GM23338 (cell line): ENCODE measurements around the gene CDYL. TPM values are rescaled to one million over a fixed set of nuclear protein-coding genes. Genes with fewer than 3 reads are reported as not detected.
A peak's percentile ranks its signal among the peaks of the same experiment; 100 is the strongest.

ENCODE experiments used
- ATAC-seq: fragments of 200-7000 bp; cut with Tn5 transposase; 3 replicates; pipeline ENCODE4 v1.9.1; 2020
- DNase-seq: peaks from one replicate; pipeline ENCODE4 v3.0.0-alpha.2; 2015; ENCODE audit warnings: low spot score
- H2AFZ ChIP-seq: fragments of 200-600 bp; sonication (generic); 2 replicates; pipeline ENCODE4 v1.8.0; 2016; ENCODE audit warnings: antibody characterized with exemption, mild to moderate bottlenecking, moderate library complexity
- H3F3A ChIP-seq: fragments of 200-600 bp; sonication (generic); replicated peaks from 2 replicates; pipeline ENCODE4 v1.8.0; 2017; ENCODE audit warnings: antibody characterized with exemption, mixed run types, low read depth
- H3K27ac ChIP-seq: fragments of 200-600 bp; sonication (generic); 2 replicates; pipeline ENCODE4 v1.6.1; 2016; ENCODE audit warnings: low read depth
- H3K27me3 ChIP-seq: fragments of 200-600 bp; sonication (generic); 2 replicates; pipeline ENCODE4 v1.8.0; 2016; ENCODE audit warnings: mild to moderate bottlenecking, mixed run types, moderate library complexity; ENCODE audit not compliant: insufficient read depth
- H3K36me3 ChIP-seq: fragments of 200-600 bp; sonication (generic); 2 replicates; pipeline ENCODE4 v1.8.0; 2016; ENCODE audit warnings: mild to moderate bottlenecking; ENCODE audit not compliant: insufficient read depth
- H3K4me1 ChIP-seq: fragments of 200-600 bp; sonication (generic); 2 replicates; pipeline ENCODE4 v1.8.0; 2016; ENCODE audit warnings: mild to moderate bottlenecking, moderate library complexity; ENCODE audit not compliant: insufficient read depth
- H3K4me2 ChIP-seq: fragments of 200-600 bp; sonication (generic); 2 replicates; pipeline ENCODE4 v1.7.1; 2017; ENCODE audit warnings: mixed run types
- H3K4me3 ChIP-seq: fragments of 200-600 bp; sonication (generic); 2 replicates; pipeline ENCODE4 v1.6.1; 2016; ENCODE audit warnings: mixed run types
- H3K79me2 ChIP-seq: fragments of 200-600 bp; sonication (generic); replicated peaks from 2 replicates; pipeline ENCODE4 v1.8.0; 2017; ENCODE audit warnings: mild to moderate bottlenecking; ENCODE audit not compliant: insufficient read depth
- H3K9me2 ChIP-seq: fragments of 200-600 bp; sonication (generic); 2 replicates; pipeline ENCODE4 v1.8.0; 2017; ENCODE audit not compliant: insufficient read depth
- H4K20me1 ChIP-seq: fragments of 200-600 bp; sonication (generic); replicated peaks from 2 replicates; pipeline ENCODE4 v1.8.0; 2017; ENCODE audit warnings: mild to moderate bottlenecking; ENCODE audit not compliant: insufficient read depth
- H3K27ac Mint-ChIP-seq: 2 replicates; pipeline ENCODE4 v1.8.0; 2020; ENCODE audit warnings: inconsistent platforms, mild to moderate bottlenecking, moderate library complexity, mixed read lengths
- H3K27me3 Mint-ChIP-seq: 3 replicates; pipeline ENCODE4 v1.8.0; 2022; ENCODE audit warnings: low read depth, mild to moderate bottlenecking, moderate library complexity, mixed read lengths, inconsistent platforms; ENCODE audit not compliant: insufficient read depth, poor library complexity
- H3K36me3 Mint-ChIP-seq: 3 replicates; pipeline ENCODE4 v1.8.0; 2021; ENCODE audit warnings: low read depth, mild to moderate bottlenecking, inconsistent platforms, moderate library complexity, mixed read lengths
- H3K4me1 Mint-ChIP-seq: 3 replicates; pipeline ENCODE4 v1.8.0; 2020; ENCODE audit warnings: mild to moderate bottlenecking, inconsistent platforms, mixed read lengths
- H3K4me3 Mint-ChIP-seq: 3 replicates; pipeline ENCODE4 v1.8.0; 2021; ENCODE audit warnings: moderate library complexity, mild to moderate bottlenecking, inconsistent platforms, mixed read lengths
- H3K9me3 Mint-ChIP-seq: 3 replicates; pipeline ENCODE4 v1.8.0; 2020; ENCODE audit warnings: moderate library complexity, mild to moderate bottlenecking, inconsistent platforms, mixed read lengths
- CREB1 ChIP-seq: fragments of 250-450 bp; sonication (Bioruptor Pico); IDR thresholded peaks from 2 replicates; pipeline ENCODE4 v1.5.0; 2020; ENCODE audit warnings: low read depth, mild to moderate bottlenecking, moderate library complexity
- CTCF ChIP-seq, 2 experiments: fragments of 200-600 bp in 1 of 2; sonication (generic) in 1 of 2; conservative IDR thresholded peaks; 2 replicates each; pipeline versions ENCODE4 v1.5.1 to v1.6.1; 2016 to 2017; ENCODE audit warnings: antibody characterized with exemption in 2 of 2, low read depth in 2 of 2, mild to moderate bottlenecking in 2 of 2, moderate library complexity in 1 of 2
- POLR2AphosphoS5 ChIP-seq: IDR thresholded peaks from 2 replicates; pipeline ENCODE4 v1.6.1; 2016; ENCODE audit warnings: antibody characterized with exemption, low read depth
- REST ChIP-seq: IDR thresholded peaks from one replicate; pipeline ENCODE4 v1.6.1; 2018; ENCODE audit warnings: antibody characterized with exemption; ENCODE audit not compliant: unreplicated experiment
- ZNF114 ChIP-seq: fragments of 250-450 bp; sonication (Bioruptor Pico); IDR thresholded peaks from 2 replicates; pipeline ENCODE4 v1.5.0; 2020; ENCODE audit warnings: mild to moderate bottlenecking, moderate library complexity
- polyA plus RNA-seq: library from polyadenylated mRNA; unstranded; fragments of >200 nt; fragmentation: Nextera tagmentation; extraction: Ambion mirVana; gene quantifications from 2 replicates; pipeline ENCODE4 v1.2.1, GENCODE V29; 2016
- total RNA-seq: library from RNA; depleted of rRNA; stranded (reverse); fragments of >200 nt; shearing (Covaris generic); gene quantifications from 2 replicates; pipeline ENCODE4 v1.2.3, GENCODE V29; 2014

Gene CDYL
- total and polyA plus RNA-seq, 2 experiments from 2014 or later, result 67.2 to 128 TPM

DNA sequence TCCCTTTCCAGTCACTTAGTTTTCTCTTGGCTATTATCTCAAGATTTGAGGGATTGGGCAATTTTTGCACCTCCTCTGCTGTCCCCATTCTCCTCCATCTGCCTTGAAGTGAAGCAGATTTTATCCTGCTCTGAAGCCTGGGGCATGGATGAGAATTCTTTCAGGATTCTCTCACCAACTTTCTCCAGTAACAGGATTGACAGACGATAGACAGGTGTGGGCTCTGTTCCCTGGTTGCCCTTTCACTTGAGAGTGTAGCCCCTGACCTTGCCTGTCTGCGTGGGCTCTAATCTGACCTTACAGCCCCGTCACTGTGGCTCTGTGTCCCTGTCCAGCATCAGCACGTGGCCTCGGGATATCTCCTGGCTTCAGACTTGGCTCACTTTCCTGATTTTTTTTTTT lies 27.1 kb downstream of the CDYL start:
- H3K36me3 ChIP-seq, result no peaks in the 10 kb centered on the region
- H3K9me2 ChIP-seq, result no peaks in the 10 kb centered on the region
- peaks cover 97% of the 10 kb centered on the region for H4K20me1 ChIP-seq
- DNase-seq, result no peak
- peaks cover 6% of the 10 kb centered on the region for H3K27me3 Mint-ChIP-seq
- no peaks in the 10 kb centered on the region for H3K27me3 ChIP-seq
- peak; percentile 10 for ATAC-seq
- H3K27ac ChIP-seq, result no peak overlapping the region
- H3K4me1 Mint-ChIP-seq, result peaks cover 73% of the 10 kb centered on the region
- TF ChIP-seq ZNF114, result no peak
- TF ChIP-seq REST, result peak; percentile 31
- no peak for TF ChIP-seq POLR2AphosphoS5
- peaks cover 100% of the 10 kb centered on the region for H3K79me2 ChIP-seq
- peaks cover 42% of the 10 kb centered on the region for H3K4me1 ChIP-seq
- peaks cover 15% of the 10 kb centered on the region for H3K36me3 Mint-ChIP-seq
- no peak overlapping the region for H3K4me3 Mint-ChIP-seq
- no peak overlapping the region for H2AFZ ChIP-seq
- H3F3A ChIP-seq, result no peaks in the 10 kb centered on the region; the same call in 1 of the 2 replicates
- no peaks in the 10 kb centered on the region; the same call in 2 of the 3 replicates for H3K9me3 Mint-ChIP-seq
- peak overlapping the region; percentile 47; the same call in 1 of the 2 replicates for H3K4me2 ChIP-seq
- H3K4me3 ChIP-seq, result no peak overlapping the region
- H3K27ac Mint-ChIP-seq, result no peak overlapping the region

- H4K20me1 ChIP-seq, result peaks cover 97% of the 10 kb centered on the region
- H3K9me2 ChIP-seq, result no peaks in the 10 kb centered on the region; the same call in 1 of the 2 replicates
- H3K4me3 Mint-ChIP-seq, result no peak overlapping the region; the same call in 2 of the 3 replicates
- peaks cover 6% of the 10 kb centered on the region for H3K27me3 Mint-ChIP-seq
- no peak overlapping the region for H3K4me2 ChIP-seq
- no peaks in the 10 kb centered on the region; the same call in 2 of the 3 replicates for H3K9me3 Mint-ChIP-seq
- H3F3A ChIP-seq, result no peaks in the 10 kb centered on the region; the same call in 1 of the 2 replicates
- H3K36me3 Mint-ChIP-seq, result peaks cover 16% of the 10 kb centered on the region
- DNase-seq (peak; percentile 37), ATAC-seq (peak; percentile 35)
- no peak overlapping the region for H3K27ac Mint-ChIP-seq
- peaks cover 42% of the 10 kb centered on the region for H3K4me1 ChIP-seq
- no peak overlapping the region for H3K27ac ChIP-seq
- peaks cover 70% of the 10 kb centered on the region for H3K4me1 Mint-ChIP-seq
- H3K36me3 ChIP-seq, result no peaks in the 10 kb centered on the region
- H2AFZ ChIP-seq, result no peak overlapping the region
- no peak overlapping the region for H3K4me3 ChIP-seq
- H3K27me3 ChIP-seq, result no peaks in the 10 kb centered on the region
- peaks cover 100% of the 10 kb centered on the region for H3K79me2 ChIP-seq
- TF ChIP-seq REST, result no peak
- TF ChIP-seq ZNF114, result no peak
- TF ChIP-seq CREB1 (CRISPR knock-in tag), result no peak
- no peak for TF ChIP-seq POLR2AphosphoS5
- no peak for TF ChIP-seq CTCF (conservative IDR thresholded peaks at IDR 0.05; ENCODE audit: low read depth in 2 of 2)
Observed at GRCh38 chr6:4804095-4804494, 27.9 kb downstream of the CDYL start.
